Measurements from ENCODE around the gene PDXP. TPM values are rescaled to one million over a fixed set of nuclear protein-coding genes. Genes with fewer than 3 reads are reported as not detected.
A peak's percentile ranks its signal among the peaks of the same experiment; 100 is the strongest.

PDXP gene
- total RNA-seq, 2 donors from 2014 or later, result 37.7 to 50.7 TPM

DNA sequence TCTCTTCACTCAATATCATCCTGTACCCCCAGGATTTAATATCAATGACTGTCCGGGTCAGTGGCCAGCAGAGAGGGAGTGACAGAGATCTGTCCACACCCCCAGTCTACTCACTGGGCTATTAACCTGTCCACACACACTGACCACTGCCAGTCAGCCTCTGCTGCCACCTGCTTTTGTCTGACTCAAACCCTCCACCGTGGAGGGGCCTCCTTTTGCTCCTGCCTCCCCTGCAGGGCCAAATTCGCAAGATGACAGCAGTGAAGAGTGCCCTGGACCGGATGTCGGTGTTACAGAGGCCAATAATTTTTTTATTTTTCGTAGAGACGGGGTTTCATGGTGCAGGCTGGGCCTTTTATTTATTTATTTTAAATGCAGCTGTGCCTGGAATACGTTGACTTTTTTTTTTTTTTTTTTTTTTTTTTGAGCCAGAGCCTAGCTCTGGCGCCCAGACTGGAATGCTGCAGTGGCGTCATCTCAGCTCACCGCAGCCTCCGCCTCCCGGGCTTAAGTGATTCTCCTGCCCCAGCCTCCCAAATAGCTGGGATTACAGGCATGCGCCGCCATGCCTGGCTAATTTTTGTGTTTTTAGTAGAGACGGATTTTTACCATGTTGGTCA is 5.1 kb downstream of the PDXP start:
- no peak for DNase-seq
- no peak for ATAC-seq
- intact Hi-C loops (cut with DNase I, micrococcal nuclease), result no loop called here

DNA sequence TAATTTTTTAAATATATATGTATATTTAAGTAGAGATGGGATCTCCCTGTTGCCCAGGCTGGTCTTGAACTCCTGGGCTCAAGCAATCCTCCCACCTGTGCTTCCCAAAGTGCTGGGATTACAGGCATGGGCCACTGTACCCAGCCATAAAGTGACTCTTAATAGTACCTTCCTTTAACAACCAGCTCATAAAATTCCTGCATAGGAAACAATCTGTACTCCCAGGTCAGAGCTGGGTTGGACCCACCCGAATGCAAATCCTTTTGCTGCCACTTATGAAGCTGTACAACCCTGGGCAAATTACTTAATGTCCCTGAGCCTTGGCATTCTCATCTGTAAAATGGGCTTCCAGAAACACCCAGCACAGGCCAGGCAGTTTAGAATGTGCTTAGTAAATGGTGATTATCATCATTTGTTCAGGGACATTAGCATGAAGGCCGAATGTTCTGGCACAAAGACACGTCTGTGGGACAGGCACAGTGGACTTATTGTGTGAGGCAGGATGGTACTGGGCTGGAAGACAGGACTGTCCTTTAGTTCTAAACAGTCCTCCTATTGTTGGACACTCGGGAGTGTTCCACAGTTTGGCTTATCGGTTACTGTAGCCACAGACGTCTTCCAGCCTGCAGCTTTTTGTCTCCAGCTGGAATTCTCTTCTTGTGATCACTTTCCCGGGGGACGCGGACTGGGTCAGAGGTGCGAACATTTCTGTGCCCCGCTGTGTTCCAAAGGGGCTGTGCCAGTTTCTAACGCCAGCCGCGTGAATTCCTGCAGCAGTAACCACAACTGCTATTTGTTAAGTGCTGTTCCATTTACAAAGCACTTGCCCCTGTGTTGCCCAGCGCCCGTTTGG is 6.0 kb downstream of the PDXP start:
- intact Hi-C loops (cut with DNase I, micrococcal nuclease), result no loop called here
- no peak for DNase-seq
- ATAC-seq, result peak; percentile 68

DNA sequence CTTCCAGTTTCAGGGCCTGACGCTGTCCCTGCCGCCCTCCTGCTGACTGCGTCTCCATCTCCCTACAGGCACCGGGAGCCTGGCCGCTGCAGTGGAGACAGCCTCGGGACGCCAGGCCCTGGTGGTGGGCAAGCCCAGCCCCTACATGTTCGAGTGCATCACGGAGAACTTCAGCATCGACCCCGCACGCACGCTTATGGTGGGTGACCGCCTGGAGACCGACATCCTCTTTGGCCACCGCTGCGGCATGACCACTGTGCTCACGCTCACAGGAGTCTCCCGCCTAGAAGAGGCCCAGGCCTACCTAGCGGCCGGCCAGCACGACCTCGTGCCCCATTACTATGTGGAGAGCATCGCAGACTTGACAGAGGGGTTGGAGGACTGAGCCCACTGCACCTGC is 7.0 kb downstream of the PDXP start:
- intact Hi-C loops (cut with DNase I, micrococcal nuclease), result no loop called here
- DNase-seq (no peak), ATAC-seq (no peak)

DNA sequence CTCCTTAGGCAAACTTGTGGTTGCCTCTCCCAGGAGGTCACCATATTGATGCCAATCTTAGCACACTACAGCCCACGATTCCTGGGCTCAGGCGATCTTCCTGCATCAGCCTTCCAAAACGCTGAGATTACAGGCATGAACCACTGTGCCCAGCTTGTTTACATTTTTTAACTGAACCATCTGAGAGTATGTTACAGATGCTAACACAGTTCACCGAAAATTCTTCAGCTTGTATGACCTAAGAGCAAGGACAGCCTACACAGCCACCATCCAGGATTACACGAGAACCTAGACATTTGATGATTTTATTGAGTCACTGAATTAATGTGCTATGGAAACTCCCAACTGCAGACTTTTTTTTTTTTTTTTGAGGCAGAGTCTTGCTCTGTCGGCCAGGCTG is 11.1 kb downstream of the PDXP start:
- DNase-seq (no peak), ATAC-seq (no peak)
- intact Hi-C loops (cut with DNase I, micrococcal nuclease), result no loop called here

DNA sequence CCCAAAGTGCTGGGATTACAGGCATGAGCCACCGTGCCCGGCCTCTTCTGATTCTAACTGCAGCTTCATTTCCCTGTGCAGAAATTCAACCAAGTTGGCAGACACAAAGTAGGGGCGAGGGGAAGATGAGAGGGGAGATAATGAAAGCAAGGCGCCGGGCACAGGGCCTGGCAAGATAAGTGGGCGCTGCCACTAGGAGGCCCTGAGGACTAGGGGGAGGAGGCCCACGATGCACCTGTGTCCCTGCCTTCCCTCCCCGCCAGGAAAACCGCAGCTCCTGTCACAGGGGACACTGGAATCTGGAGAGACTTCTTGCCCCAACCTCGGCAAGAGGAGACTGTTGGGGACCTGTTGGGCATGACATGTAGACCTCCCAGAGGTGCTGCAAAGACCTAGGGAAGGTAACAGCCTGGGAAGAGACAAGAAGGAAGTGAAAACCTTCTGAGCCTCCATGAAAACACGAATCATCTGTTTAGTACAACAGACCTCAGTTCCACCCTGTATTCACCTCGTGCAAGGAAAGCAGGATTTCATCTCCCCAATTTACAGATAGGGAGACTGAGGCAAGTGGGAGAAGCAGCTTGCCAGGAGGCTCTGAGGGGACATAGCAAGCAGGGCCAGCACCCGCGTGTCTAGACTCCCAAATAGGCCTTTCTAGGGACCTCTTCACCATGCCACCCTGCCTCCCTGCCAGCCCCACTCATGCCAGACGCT is 13.8 kb downstream of the PDXP start:
- DNase-seq (peak in 1 of 2 donors; percentile 27), ATAC-seq (no peak)
- intact Hi-C loops (cut with DNase I, micrococcal nuclease), result no loop called here

DNA sequence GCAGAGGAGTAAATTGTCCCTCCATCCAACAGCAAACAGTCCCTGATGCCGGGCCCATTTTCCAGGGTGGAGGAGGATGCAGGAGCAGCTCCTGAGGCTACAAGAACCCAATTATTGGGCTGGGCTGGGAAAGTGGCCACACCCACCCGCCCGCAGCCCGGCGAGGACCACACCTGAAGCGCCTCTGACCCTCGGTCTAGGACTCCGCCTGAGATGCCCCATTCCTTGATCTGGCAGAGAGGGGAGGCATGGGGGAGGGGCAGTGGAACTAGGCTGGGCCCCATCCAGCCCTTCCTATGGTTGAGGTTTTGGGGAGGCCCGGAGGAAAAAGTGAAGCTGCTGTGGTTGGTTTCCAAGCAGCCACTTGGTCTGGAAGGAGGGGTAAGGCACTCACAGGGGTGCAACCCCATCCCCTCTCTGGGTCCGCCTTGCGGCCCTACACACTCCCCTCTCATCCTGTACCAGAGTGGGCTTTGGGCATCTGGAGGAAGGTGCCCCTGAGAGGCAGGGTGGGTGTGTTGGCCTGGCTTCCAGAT is 14.5 kb downstream of the PDXP start:
- ATAC-seq, result peak; percentile 9
- intact Hi-C loops (cut with DNase I, micrococcal nuclease), result no loop called here
- peak in 1 of 2 donors; percentile 55 for DNase-seq

DNA sequence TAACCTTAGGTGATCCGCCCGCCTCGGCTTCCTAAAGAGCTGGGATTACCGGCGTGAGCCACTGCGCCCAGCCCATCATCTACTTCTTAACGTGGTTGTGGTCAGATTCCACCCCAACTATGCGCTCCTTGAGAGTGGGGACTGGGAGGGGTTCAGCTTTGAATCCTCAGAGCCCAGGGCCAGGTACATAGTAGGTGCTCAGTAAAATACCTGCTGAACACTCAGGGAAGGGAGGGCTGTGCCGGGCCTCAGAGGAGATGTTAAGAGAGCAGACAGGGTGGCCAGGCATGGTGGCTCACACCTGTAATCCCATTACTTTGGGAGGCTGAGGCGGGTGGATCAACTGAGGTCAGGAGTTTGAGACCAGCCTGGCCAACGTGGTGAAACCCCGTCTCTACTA is 15.7 kb downstream of the PDXP start:
- ATAC-seq (no peak), DNase-seq (no peak)
- intact Hi-C loops (cut with DNase I, micrococcal nuclease), result no loop called here

DNA sequence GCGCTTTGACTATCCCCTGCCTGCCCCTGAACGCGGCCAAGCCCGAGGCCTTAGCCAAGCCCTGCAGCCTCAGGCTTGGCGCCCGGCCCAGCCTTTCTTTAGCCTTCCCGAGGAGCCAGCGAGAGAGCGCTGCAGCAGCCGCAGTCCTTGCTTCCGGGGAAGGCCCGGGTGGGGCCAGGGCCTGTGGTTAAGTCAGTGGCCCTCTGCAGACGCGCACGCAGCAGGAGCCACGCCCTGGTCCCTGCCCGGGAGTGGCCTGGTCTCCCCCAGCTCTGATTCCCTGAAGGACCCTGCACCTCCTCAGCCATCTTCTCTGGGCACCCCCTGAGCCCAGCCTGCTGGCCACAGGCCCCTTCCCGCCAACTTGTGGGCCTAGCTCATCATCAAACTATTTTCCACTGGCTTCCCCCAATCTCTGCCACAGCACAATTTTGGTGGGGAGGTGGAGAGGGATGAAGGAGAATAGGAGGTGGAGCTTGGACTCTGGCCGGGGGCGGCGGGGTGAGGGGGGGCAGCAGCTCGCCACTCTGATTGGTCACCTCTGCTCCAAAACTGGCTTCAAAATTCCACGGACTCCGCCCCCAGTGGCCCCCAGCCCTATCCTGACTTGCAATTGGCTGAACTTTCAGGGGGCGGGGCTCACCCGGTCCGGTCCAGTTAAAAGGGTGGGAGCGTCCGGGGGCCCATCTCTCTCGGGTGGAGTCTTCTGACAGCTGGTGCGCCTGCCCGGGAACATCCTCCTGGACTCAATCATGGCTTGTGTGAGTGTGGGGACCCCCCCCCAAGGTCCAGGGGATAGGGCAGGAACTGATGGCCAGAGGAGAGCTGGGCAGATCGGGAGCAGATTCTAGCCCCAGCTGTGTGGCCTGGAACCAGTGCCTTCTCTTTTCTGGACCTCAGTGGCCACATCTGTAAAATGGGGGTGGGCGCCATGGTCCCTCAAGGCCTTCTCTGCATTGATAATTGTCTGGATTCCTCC is 16.7 kb downstream of the PDXP start, which contains the start of gene LGALS1:
LGALS1 (plus strand) TSS at position 686 of the 979 bp plus-strand sequence; CDS start at position 753, 67 bp downstream.
- ATAC-seq (peak; percentile 83), DNase-seq (peak; percentile 94 to 96)
- intact Hi-C loops (cut with DNase I, micrococcal nuclease), result no loop called here

DNA sequence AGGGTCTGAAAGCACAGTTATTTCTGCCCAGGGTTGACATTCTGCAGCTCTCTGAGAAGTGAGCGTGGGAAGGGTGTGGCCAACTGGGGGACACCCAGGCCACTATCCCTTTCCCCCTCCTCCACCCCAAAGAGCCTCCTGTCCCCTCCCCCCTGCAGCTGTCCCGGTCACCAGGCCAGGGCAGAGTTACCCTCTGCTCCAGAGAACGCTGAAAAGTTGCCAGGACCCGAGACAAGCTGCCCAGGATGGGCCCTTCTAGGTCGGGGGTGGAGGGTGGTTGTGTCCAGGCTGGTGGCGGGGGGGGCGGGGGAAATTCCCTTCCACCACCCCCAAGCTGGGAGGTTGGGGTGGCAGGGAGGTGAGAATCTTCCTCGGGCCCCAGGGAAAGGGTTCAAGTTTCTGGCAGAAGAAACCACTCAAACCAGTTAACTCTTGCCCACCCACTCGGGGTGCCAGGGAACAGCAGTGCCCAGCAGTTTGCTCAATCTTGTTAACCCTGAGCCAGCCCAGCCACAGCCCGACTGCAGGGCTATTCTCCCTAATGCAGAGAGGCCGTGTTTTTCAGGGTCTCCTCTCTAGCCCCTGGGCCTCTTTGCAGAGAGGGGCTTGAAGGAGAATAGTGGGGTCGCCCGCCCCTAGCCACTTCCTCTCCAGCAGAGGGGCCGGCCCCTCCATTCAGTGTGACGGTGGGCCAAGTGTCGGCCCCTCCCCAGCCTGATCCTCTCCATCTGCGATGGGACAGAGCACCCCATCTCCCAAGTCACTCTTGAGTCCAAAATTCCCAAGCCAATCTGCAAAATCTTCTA is 17.6 kb downstream of the PDXP start:
- ATAC-seq, result peak; percentile 4
- intact Hi-C loops (cut with DNase I, micrococcal nuclease), result no loop called here

DNA sequence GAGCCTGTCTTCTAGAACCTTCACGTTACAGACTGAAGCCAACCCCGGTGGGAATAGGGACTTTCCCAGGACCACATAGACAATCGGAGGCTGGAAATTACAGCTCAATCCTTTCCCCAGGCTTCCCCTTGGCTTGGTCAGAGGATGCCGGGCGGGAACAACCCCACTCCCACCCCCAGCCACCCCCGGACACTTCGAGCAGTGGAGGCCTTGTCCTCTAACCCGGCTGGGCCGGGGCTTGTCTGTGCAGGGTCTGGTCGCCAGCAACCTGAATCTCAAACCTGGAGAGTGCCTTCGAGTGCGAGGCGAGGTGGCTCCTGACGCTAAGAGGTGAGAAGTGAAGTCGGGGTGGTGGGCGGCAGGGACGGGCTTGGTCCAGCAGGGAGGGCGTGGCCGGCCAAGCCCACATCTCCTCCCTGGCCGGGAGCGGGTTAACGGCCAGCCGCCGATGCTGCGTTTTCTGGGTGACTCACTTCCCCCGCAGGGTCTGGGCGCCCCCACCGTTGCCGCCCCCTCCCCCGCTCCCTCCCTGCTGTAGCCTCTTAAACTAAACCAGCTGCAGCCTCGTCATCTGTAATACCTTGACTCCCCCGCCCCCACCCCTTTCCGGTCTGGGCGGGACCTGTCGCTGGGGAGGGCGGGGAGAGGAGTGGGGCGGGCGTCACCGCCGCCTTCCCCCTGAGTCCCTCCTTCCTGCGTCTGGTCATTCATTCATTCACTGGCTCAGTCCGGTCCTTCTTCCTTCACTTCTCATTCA is 18.4 kb downstream of the PDXP start:
- peak; percentile 92 to 93 for DNase-seq
- intact Hi-C loops (cut with DNase I, micrococcal nuclease), result no loop called here
- peak; percentile 72 for ATAC-seq

More for the DNA sequence above, 17.6 kb downstream of the PDXP start:
- DNase-seq, result peak; percentile 53 to 63

DNA sequence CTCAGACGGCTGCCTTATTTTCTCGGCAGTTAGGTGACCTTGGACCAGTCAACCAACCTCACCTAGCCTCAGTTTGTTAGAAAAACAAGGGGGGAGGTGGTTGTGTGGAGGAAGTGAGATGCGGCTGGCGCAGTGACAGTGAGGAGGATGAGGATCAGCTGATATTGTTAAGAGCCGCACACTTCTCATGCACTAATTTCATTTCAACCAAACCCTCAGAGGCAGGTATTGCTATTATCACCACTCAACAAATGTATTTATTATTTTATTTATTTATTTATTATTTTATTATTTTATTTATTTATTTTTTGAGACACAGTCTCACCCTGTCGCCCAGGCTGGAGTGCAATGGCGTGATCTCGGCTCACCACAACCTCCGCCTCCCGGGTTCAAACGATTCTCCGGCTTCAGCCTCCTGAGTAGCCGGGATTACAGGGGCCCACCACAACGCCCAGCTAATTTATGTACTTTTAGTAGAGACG is 19.0 kb downstream of the PDXP start:
- intact Hi-C loops (cut with DNase I, micrococcal nuclease), result no loop called here
- no peak for DNase-seq
- no peak for ATAC-seq

DNA sequence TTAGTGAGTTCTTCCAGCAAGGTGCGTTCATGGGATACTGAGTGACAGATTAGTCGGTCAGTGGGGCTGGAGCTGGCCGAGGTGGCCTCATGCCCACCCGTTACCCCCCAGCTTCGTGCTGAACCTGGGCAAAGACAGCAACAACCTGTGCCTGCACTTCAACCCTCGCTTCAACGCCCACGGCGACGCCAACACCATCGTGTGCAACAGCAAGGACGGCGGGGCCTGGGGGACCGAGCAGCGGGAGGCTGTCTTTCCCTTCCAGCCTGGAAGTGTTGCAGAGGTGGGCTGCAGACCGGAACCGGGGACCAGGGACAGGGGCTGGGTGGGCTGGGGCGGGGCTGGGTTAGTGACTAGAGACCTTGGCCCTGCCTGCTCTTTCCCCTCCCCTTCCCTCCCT is 19.8 kb downstream of the PDXP start:
- no peak for ATAC-seq
- intact Hi-C loops (cut with DNase I, micrococcal nuclease), result no loop called here

DNA sequence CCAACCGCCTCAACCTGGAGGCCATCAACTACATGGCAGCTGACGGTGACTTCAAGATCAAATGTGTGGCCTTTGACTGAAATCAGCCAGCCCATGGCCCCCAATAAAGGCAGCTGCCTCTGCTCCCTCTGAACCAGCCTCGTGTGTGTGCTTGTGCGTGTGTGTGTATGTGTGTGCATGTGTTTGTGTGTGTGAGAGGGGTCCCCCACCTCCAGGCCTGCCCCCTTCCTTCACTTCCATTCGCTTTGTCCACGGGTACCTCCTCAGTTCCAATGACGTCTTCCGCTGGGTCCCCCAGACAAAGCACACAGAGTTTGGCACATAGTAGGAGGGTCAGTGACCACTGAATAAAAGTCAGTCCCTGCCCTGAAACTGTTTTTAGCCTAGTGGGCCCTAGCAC is 21.1 kb downstream of the PDXP start:
- ATAC-seq, result no peak
- intact Hi-C loops (cut with DNase I, micrococcal nuclease), result loop anchor here in 1 of 2 donors (2.0 to 10.0 kb wide), 3 partner anchors 37 to 57 kb away; no protein-coding TSS in a partner anchor

More for the DNA sequence above, 19.8 kb downstream of the PDXP start:
- no peak for DNase-seq

DNA sequence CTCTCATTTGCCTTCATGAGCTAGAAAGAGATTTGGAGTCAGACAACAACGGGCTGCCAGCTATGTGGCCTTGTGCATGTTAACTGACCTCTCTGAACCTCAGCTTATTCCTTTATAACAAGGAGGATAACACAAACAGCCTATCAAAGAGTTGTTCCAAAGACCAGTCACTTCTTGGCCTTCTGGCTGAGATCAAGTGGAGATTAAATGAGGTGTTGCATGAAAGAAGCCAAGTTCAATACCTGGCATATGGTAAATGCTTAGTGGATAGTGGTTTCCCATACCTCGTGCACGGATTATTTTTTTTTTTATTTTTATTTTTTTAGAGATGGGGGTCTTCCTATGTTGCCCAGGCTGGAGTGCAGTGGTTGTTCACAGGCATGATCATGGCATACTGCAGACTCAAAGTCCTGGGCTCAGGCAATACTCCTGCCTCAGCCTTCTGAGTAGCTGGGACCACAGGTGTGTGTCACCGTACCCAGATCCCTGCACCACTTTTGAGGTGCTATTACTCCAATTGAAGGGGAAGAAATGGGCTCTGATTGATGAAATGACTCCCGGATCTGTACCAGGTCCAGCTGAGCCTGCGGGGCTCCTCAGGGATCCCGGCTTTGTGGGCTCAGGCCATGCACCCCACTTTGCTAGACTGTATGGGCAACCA is 21.8 kb downstream of the PDXP start:
- no peak for DNase-seq
- ATAC-seq, result no peak
- intact Hi-C loops (cut with DNase I, micrococcal nuclease), result loop anchor here in 1 of 2 donors (2.0 to 10.0 kb wide), 3 partner anchors 38 to 58 kb away; no protein-coding TSS in a partner anchor

More for the DNA sequence above, 21.1 kb downstream of the PDXP start:
- DNase-seq, result no peak

DNA sequence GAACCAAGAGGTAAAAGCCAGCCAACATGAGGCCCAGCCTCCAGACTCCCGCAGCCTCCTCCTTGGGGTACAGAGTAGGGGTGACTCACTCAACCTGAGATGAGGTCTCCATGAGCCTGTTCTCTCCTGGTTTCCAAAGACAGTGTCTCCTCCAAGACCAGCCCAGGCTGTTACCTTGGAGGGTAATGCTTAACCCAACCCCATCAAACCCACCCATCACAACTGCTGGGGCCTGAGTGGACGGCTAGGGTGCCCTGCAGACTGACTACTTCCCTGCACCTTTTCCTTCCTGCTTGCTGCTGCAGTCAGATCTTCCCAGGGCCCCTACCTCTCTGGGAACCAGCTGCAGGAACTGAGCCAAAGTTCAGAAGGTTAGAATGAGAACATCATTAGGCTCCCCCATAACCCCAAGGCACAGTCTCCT is 22.5 kb downstream of the PDXP start:
- intact Hi-C loops (cut with DNase I, micrococcal nuclease), result loop anchor here in 1 of 2 donors (2.0 to 10.0 kb wide), 3 partner anchors 38 to 59 kb away; no protein-coding TSS in a partner anchor
- DNase-seq (no peak), ATAC-seq (no peak)

Data from left colon (tissue), 2 donors.